ENCODE results near the gene MTERF4. TPM values are rescaled to one million over a fixed set of nuclear protein-coding genes. Genes with fewer than 3 reads are reported as not detected.
A peak's percentile ranks its signal among the peaks of the same experiment; 100 is the strongest.
"Not testable (repeated sequence)": the region's sequence is repeated elsewhere in the genome, so short reads cannot be mapped to it uniquely, and the experiment has no call there.

Gene MTERF4
- total RNA-seq, 1 experiment from 2014 or later, result 49.0 TPM

DNA sequence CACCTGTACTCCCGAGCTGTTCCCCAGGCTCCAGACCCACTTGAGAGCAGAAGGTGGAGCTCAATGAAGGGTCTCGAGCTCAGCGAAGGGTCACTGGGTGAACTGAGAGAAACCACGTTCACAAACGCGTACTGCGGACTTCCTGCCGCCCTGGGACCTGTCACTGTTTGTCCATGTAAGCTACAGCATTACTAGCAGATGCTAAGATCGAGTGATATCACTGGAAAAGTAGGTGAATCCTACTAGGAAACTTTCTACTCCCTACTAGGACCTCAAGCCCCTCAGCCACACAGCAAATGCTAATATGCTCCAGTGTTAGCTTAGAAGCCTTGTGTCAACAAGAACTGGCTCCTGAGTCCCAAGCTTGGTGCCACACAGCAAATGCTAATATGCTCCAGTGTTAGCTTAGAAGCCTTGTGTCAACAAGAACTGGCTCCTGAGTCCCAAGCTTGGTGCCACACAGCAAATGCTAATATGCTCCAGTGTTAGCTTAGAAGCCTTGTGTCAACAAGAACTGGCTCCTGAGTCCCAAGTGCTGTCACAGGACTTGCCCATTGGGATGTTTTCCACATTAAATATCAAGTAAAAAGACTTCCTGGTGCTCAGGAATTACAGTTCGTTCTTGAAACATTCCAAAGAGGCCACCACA, 8.8 kb downstream of the MTERF4 start:
- H3K4me1 ChIP-seq, result not testable (repeated sequence)

DNA sequence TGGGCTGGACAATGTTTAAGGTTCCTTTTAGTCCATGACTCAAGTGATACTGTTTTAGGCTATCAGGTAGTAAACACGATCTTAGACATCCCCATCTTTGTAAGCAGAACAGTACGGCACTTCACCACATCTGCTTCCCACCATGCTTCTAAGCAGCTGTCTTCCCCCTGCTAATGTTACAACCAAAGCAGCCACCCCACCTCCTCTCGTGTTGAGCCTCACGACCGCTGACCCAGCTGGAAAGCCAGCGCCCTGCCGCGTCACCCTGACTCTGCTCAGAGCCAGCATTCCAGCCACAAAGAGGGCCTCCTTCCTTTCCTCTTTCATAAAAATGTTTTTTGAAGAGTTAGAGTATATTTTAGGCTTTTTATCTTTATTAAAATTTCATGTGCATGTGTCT, 9.4 kb downstream of the MTERF4 start:
- Histone ChIP-seq H3K9me3 (replicated peaks) (no peaks in the 10 kb centered on the region), H3K4me1 (no peaks in the 10 kb centered on the region), H3K36me3 (peaks cover 71% of the 10 kb centered on the region), H3K4me3 (no peak overlapping the region), H3K27ac (no peak overlapping the region), H3K27me3 (no peaks in the 10 kb centered on the region)
- peak in 1 of 2 experiments; percentile 47 for DNase-seq

More for the DNA sequence above, 8.8 kb downstream of the MTERF4 start:
- not testable (repeated sequence) for H3K9me3 ChIP-seq (replicated peaks); H3K4me3 ChIP-seq; H3K27me3 ChIP-seq; H3K27ac ChIP-seq; DNase-seq
- peaks cover 65% of the 10 kb centered on the region for H3K36me3 ChIP-seq

DNA sequence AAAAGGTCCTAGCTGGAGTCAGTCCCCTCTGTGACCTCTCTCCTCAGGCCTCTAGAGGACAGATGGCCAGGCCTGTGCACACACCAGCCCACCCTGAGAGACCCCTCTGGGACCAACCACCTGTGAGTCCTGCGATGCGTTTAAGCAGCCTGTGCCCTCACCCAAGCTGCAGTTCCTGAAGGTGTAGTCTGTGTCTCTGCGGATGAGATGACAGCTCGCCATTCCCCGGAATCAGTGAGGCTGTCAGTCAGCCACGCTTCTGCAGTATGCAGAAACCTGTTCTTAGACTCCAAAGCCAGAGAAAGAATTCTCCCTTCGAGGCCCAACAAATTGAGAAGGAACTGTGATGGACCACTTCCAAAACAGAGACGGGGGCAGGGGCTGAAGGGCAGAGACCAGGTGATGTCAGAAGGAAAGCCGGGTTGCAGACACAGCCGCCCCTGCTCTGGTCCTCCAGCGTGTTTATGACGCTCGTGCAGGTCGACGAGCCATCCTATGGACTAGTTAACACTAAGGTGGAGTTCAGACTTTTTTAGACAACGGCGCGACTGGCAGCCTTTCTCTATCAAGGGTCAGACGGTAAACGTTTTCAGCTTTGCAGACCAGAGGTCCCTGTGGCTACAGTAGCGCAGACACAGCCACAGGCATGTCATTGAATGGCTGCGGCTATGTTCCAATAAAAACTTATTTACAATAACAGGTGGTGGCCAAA, 10.2 kb downstream of the MTERF4 start:
- no peaks in the 10 kb centered on the region for H3K9me3 ChIP-seq (replicated peaks)
- H3K27ac ChIP-seq, result no peak overlapping the region
- H3K4me1 ChIP-seq, result no peaks in the 10 kb centered on the region
- no peak overlapping the region for H3K4me3 ChIP-seq
- peaks cover 73% of the 10 kb centered on the region for H3K36me3 ChIP-seq
- H3K27me3 ChIP-seq, result no peaks in the 10 kb centered on the region
- DNase-seq, result no peak

DNA sequence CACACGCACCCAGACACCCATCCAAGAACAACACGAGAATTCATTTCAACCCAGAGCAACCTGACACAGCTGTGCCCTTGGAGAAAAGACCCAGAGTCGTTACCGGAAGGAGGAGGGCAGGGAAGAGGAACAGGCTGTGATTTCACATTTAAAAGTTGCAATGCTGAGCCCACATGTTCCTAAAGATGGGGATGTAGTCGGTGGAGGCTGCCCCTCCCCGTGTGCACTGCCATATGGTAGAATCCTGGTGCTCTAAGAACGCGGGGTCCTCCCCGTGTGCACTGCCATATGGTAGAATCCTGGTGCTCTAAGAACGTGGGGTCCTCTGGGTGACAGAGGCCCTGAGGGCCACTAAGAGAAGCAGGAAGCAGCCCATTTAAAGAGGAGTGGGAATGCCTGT, 10.9 kb downstream of the MTERF4 start:
- no peaks in the 10 kb centered on the region for H3K27me3 ChIP-seq
- no peak for DNase-seq
- peaks cover 76% of the 10 kb centered on the region for H3K36me3 ChIP-seq
- no peaks in the 10 kb centered on the region for H3K4me1 ChIP-seq
- H3K27ac ChIP-seq, result no peak overlapping the region
- no peaks in the 10 kb centered on the region for H3K9me3 ChIP-seq (replicated peaks)
- H3K4me3 ChIP-seq, result no peak overlapping the region

DNA sequence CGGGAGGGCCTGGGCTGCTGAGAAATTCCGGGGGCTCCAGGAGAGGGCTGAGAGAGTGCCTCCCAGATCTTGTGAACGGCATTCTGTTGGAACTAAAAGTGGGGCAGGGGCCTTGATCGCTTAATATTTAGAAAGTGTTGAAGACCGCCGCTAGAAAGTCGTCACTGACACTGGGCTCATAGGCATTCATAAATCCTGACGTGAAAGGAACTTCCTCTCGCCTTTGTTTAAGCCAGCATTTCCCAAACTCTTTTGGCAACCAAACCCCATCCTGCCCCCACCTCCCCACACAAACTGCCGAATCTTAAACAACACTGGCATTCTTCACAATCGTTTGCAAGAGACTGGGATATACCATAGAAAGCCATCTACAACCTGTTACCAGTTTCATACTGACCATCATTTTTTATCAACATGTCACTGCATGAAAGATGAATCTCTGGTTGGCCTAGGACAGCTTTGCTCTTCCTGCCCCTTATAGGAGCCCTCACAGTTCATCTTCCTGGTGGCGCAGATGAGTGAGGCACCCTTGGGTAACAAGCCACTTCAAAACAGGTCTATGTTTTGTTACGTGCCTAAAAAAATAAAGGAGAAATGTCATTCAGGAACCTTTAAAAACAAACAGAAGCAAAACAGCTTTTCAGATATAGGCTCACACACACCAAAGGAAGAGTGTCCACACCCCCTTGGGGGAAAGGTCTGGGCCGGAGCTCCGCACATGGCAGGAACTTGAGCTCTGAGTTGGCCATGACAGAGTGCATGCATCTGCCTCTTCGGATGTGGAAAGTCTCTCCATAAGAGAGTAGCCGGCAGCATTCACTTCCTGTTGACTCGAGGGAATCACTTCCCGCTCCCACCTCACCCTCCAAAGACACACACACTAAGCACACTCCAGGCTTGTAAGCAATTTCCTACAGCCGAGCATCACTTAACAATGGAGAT, 13.0 kb downstream of the MTERF4 start:
- DNase-seq, result no peak
- Histone ChIP-seq H3K9me3 (replicated peaks) (no peaks in the 10 kb centered on the region), H3K4me1 (no peaks in the 10 kb centered on the region), H3K36me3 (peaks cover 60% of the 10 kb centered on the region), H3K4me3 (no peak overlapping the region), H3K27me3 (no peaks in the 10 kb centered on the region), H3K27ac (no peak overlapping the region)

DNA sequence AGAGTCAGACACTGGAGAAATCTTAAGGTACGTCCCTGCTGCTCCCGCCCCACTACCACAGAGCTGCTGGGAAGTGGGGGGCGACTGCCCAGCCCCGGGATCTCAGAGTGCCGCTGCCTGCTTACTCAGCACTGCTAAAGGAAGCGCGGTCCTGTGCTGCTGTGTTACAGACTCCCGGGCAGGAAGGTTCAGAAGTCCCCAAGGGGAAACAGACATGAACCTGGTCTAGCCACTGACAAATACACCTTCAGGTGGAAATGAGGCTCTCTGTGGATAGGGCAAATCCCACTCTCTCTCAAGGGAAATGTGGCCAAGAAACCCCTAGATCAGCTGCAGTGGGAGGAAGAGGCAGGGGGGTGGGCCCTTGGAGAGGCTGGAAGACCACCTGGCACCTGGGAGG, 13.7 kb downstream of the MTERF4 start:
- Histone ChIP-seq H3K27ac (no peak overlapping the region), H3K4me3 (no peak overlapping the region), H3K4me1 (no peaks in the 10 kb centered on the region), H3K36me3 (peaks cover 54% of the 10 kb centered on the region), H3K27me3 (no peaks in the 10 kb centered on the region), H3K9me3 (replicated peaks) (no peaks in the 10 kb centered on the region)
- no peak for DNase-seq

DNA sequence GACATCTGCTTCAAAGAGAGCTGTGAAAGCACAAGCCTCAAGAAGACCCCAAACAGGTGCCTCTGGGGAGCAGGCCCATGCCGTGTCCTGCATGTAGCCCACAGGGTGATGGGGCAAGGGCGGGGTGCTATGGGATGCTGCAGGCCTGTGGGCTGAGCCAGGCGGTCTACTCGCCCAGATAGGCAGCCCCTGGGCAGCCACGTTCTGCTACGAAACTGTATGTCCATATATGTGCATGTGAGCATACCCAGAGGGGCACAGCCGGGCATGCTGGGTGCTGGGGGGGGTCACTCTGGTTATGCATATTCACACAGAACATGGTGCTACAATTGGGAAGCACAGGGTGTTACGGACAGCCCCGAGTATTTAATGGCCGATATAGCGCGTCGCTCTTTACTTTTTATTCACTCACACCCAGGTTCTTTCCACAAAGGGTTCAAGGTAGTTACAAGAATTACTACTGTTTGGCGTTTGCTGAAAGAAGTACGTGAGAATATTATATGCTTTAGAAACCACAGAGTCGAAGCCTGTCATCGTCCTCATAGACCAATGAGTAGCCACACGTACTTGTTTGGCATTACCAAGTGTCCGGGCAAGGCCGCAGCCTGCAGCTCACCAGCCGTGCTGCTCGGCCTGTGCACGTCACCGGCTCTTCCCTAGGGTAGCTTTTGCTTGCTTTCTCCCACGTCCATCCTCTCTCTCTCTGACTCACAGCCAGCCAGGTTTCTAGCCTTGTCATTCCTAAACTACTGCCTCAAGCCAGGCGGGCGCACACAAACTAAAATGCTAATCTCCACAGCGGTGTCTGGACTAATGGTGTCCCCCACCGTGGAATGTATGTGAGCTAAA, 14.4 kb downstream of the MTERF4 start:
- H3K9me3 ChIP-seq (replicated peaks), result no peaks in the 10 kb centered on the region
- H3K4me1 ChIP-seq, result no peaks in the 10 kb centered on the region
- no peak overlapping the region for H3K27ac ChIP-seq
- peaks cover 51% of the 10 kb centered on the region for H3K36me3 ChIP-seq
- no peak overlapping the region for H3K4me3 ChIP-seq
- H3K27me3 ChIP-seq, result no peaks in the 10 kb centered on the region
- DNase-seq, result no peak

DNA sequence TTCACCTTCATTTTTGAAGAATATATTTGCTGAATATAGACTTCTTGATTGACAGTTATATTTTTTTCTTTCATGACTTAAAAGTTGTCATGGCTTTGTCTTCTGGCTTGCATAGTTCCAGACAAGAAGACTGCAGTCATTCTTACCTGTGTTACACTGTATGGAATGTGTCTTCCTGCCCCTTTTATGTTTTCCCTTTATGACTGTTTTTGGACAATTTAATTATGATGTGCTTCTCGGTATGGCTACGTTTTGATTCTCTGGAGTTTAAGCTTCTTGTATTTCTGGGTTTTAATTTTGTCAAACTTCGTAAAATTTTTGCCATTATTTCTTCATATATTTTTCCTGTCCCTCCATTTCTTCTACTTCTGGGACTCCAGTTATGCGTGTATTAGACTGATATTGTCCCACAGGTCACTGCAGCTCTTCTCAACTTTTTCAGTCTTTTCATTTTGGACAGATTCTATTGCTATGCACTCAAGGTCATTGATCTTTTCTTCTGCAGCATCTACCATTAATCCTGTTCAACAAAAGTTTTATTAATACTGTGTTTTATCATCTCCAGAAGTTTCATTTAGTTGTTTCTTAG, 17.1 kb downstream of the MTERF4 start:
- DNase-seq, result no peak
- Histone ChIP-seq H3K36me3 (peaks cover 37% of the 10 kb centered on the region), H3K4me3 (no peak overlapping the region), H3K27me3 (no peaks in the 10 kb centered on the region), H3K4me1 (peaks cover 3% of the 10 kb centered on the region; the same call in 1 of the 2 replicates), H3K27ac (no peak overlapping the region), H3K9me3 (replicated peaks) (no peaks in the 10 kb centered on the region)

DNA sequence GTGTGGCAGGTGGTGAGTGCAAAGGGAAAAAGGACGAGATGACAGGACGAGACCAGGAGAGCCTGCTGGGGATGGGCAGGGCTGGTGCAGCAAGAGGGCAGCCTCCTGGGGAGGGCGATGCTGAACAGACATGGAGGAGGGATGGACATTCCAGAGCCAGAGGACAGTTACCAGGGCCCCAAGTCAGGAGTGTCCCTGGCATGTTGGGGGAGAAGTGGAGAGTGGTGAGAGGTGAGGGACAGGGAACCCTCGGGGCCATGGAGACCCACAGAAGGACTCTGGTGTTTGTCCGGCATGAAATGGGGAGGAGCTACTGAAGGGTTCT, 19.0 kb downstream of the MTERF4 start:
- no peak overlapping the region for H3K27ac ChIP-seq
- H3K27me3 ChIP-seq, result no peaks in the 10 kb centered on the region
- no peaks in the 10 kb centered on the region for H3K9me3 ChIP-seq (replicated peaks)
- H3K36me3 ChIP-seq, result peaks cover 18% of the 10 kb centered on the region
- no peak for DNase-seq
- H3K4me1 ChIP-seq, result peaks cover 3% of the 10 kb centered on the region; the same call in 1 of the 2 replicates
- no peak overlapping the region for H3K4me3 ChIP-seq

DNA sequence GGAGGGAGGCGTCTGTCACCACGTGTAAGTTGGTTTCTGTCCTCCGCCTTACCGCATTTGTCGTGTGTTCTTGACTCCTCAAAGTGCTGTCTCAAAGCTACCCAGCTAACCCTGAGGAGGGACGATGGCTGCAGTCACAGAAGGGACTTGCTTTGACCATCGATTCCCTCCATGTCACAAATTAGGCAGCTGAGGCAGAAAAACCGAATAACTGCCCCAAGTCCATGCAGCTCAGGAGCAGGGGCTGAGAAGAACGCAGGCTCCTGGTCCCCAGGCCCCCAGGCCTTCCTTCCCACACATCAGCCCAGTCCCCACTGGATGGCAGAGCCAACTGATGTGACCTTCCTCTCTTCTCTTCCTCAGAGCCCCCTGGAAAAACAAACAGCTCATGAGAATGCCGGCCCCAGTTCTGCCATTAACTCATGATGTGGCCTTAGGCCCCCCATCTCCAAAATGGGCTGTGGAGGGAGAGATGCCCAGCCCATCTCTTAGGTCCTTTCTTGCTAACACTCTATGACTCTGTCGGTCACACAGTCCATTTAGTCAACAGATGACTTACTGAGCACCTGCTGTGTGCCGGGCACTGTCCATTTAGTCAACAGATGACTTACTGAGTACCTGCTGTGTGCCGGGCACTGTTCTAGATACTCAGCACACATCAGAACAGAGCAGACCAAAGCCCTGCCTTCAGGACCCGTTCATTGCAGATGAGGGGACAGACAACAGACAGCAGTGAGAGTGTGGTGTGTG, 19.6 kb downstream of the MTERF4 start:
- DNase-seq, result no peak
- no peaks in the 10 kb centered on the region for H3K9me3 ChIP-seq (replicated peaks)
- peaks cover 12% of the 10 kb centered on the region for H3K36me3 ChIP-seq
- peaks cover 3% of the 10 kb centered on the region; the same call in 1 of the 2 replicates for H3K4me1 ChIP-seq
- H3K4me3 ChIP-seq, result no peak overlapping the region
- H3K27me3 ChIP-seq, result no peaks in the 10 kb centered on the region
- no peak overlapping the region for H3K27ac ChIP-seq

DNA sequence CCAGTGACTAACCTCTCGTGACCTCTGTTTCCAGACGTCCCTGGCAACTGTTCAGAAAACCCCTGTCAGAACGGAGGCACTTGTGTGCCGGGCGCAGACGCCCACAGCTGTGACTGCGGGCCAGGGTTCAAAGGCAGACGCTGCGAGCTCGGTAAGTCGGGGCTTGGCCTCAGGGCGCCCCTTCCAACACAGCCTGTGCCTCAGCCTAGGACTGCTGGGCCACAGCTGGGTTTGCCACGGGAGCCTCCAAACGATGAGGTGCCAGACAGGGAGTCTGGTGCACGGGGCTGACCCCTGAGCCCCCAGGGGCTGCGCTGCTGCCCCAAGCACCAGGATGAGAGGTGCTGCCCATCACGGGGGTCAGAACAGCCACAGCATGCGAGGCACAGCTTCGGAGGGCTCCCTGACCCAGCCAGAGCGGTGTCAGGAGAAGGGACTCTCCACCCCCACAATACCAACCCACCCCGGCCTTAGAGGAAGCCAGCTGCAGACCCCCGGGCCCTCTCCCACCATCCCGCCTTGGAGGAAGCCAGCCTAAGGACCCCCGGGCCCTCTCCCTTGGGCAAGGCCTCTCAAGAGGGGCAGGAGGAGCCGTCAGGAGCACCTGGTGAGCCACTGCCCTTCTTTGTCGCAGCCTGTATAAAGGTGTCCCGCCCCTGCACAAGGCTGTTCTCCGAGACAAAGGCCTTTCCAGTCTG, 20.3 kb downstream of the MTERF4 start:
- H3K27ac ChIP-seq, result no peak overlapping the region
- no peaks in the 10 kb centered on the region for H3K27me3 ChIP-seq
- peak in 1 of 2 experiments; percentile 30 for DNase-seq
- H3K9me3 ChIP-seq (replicated peaks), result no peaks in the 10 kb centered on the region
- H3K4me3 ChIP-seq, result no peak overlapping the region
- peaks cover 3% of the 10 kb centered on the region; the same call in 1 of the 2 replicates for H3K4me1 ChIP-seq
- peaks cover 6% of the 10 kb centered on the region for H3K36me3 ChIP-seq

DNA sequence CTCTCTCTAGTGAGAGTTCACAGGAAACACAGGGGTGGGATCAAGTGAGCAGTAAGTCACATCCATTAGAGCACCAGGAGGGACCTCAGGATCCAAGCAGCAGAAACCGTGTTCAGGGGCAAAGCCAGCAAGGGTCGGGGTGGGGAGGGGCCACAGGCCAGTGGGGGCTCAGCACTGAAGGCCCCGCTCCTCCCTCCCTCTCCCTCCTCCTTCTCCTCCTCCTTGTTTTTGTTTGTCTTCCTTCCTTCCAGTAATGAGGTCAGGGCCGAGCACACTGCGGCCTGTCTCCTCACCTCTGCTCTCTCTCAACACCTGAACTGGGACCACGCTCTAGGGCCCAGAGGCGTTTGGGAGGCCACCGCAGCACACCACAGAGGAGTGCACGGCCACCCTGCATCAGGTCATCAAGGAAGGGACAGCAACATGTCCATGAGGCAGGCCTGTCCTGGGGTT, 20.9 kb downstream of the MTERF4 start:
- Histone ChIP-seq H3K4me1 (peaks cover 3% of the 10 kb centered on the region; the same call in 1 of the 2 replicates), H3K27me3 (no peaks in the 10 kb centered on the region), H3K27ac (no peak overlapping the region), H3K36me3 (peaks cover 1% of the 10 kb centered on the region), H3K4me3 (no peak overlapping the region), H3K9me3 (replicated peaks) (no peaks in the 10 kb centered on the region)
- DNase-seq, result no peak

All from SJCRH30 (cell line).